K562 (cell line): ENCODE results near the gene FZD4.

Experiments used
- CTCF ChIP-seq, 3 experiments: IDR thresholded peaks in 2 of 3; conservative IDR thresholded peaks in 1 of 3; 2 replicates each; pipeline ENCODE4 v1.5.1; 2011 to 2012; ENCODE audit warnings: low read length in 3 of 3, mild to moderate bottlenecking in 3 of 3, control low read depth in 2 of 3, improper control_type of control experiment in 1 of 3, inconsistent platforms in 1 of 3, low read depth in 1 of 3, mixed read lengths in 1 of 3, moderate library complexity in 1 of 3; ENCODE audit not compliant: insufficient read depth in 2 of 3
- EGR1 ChIP-seq: fragments of 450-650 bp; conservative IDR thresholded peaks from 2 replicates; pipeline ENCODE4 v1.6.1; 2017; ENCODE audit warnings: mild to moderate bottlenecking
- ELF1 ChIP-seq: fragments of 200-800 bp; sonication (Bioruptor generic); IDR thresholded peaks from 2 replicates; pipeline ENCODE4 v1.6.1; 2016; ENCODE audit warnings: missing genetic modification characterization, missing compliant biosample characterization
- EP300 ChIP-seq: IDR thresholded peaks from 2 replicates; pipeline ENCODE4 v1.6.1; 2012; ENCODE audit warnings: low read length, improper control_type of control experiment
- FOXK1 ChIP-seq: sonication (generic); formaldehyde crosslinking; IDR thresholded peaks from 2 replicates; pipeline ENCODE4 v1.8.0; 2022; ENCODE audit warnings: missing genetic modification reagents, mild to moderate bottlenecking, borderline replicate concordance
- NEUROD1 ChIP-seq: fragments of 150-350 bp; IDR thresholded peaks from 2 replicates; pipeline ENCODE4 v1.6.1; 2014; ENCODE audit warnings: borderline replicate concordance, low read length, low read depth; ENCODE audit not compliant: partially characterized antibody
- NFIC ChIP-seq: fragments of 450-650 bp; IDR thresholded peaks from 2 replicates; pipeline ENCODE4 v1.6.1; 2017; ENCODE audit warnings: mild to moderate bottlenecking, inconsistent platforms
- ZNF445 ChIP-seq: fragments of 250-450 bp; sonication (Bioruptor Pico); IDR thresholded peaks from 2 replicates; pipeline ENCODE4 v1.4.0; 2020; ENCODE audit warnings: low read depth, mild to moderate bottlenecking, moderate library complexity
- ZNF583 ChIP-seq: fragments of 250-450 bp; sonication (Bioruptor Pico); IDR thresholded peaks from 2 replicates; pipeline ENCODE4 v1.4.0; 2020
- ZNF766 ChIP-seq: fragments of 200-800 bp; sonication (Bioruptor generic); conservative IDR thresholded peaks from 2 replicates; pipeline ENCODE4 v1.6.1; 2016; ENCODE audit warnings: missing genetic modification characterization, missing compliant biosample characterization

- TF ChIP-seq FOXK1 (CRISPR knock-in tag) (no peak), ZNF766 (no peak), ZNF445 (CRISPR knock-in tag) (no peak), ZNF583 (no peak), ELF1 (no peak), CTCF (IDR thresholded peaks at IDR 0.05 in 2 of 3, conservative IDR thresholded peaks at IDR 0.05 in 1 of 3; ENCODE audit: insufficient read depth in 2 of 3, low read depth in 1 of 3, low read length in 3 of 3) (no peak), NEUROD1 (no peak), NFIC (no peak), EP300 (no peak), EGR1 (no peak)
These were observed 28.2 kb downstream of the FZD4 start for GRCh38 chr11:86926975-86927374.
